ENCODE measurements around the gene ADM2.

DNA sequence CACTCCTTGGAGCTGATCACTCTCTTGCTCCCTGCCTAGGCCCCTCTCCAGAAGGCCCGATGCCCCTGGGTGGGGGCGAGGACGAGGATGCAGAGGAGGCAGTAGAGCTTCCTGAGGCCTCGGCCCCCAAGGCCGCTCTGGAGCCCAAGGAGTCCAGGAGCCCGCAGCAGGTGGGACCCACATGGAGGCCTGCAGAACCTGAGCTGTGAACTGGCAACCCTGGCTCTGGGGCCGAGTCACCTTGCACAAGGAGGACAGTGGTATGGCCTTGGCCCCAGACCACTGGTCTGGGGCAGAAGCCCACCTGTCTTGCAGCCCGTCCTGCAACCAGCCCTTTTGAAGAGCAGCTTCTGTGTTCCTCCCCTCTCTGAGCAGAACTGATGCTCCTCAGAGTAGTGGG lies 37.8 kb downstream of the ADM2 start:
- TF ChIP-seq, protein P1, sequence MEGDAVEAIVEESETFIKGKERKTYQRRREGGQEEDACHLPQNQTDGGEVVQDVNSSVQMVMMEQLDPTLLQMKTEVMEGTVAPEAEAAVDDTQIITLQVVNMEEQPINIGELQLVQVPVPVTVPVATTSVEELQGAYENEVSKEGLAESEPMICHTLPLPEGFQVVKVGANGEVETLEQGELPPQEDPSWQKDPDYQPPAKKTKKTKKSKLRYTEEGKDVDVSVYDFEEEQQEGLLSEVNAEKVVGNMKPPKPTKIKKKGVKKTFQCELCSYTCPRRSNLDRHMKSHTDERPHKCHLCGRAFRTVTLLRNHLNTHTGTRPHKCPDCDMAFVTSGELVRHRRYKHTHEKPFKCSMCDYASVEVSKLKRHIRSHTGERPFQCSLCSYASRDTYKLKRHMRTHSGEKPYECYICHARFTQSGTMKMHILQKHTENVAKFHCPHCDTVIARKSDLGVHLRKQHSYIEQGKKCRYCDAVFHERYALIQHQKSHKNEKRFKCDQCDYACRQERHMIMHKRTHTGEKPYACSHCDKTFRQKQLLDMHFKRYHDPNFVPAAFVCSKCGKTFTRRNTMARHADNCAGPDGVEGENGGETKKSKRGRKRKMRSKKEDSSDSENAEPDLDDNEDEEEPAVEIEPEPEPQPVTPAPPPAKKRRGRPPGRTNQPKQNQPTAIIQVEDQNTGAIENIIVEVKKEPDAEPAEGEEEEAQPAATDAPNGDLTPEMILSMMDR (conservative IDR thresholded peaks at IDR 0.05 in 1 of 2, IDR thresholded peaks at IDR 0.05 in 1 of 2; ENCODE audit: low read depth in 1 of 2, low read length in 2 of 2), result no peak
- TF ChIP-seq EZH2 (IDR thresholded peaks at IDR 0.05; ENCODE audit: low read length, missing control alignments), result no peak

Measured in fibroblast of lung (primary cell).